Type B pancreatic cell (in vitro differentiated cells): ENCODE measurements around the gene SETDB2. TPM values are rescaled to one million over a fixed set of nuclear protein-coding genes. Genes with fewer than 3 reads are reported as not detected.
"Not testable (repeated sequence)": the region's sequence is repeated elsewhere in the genome, so short reads cannot be mapped to it uniquely, and the experiment has no call there.

Experiments
- DNase-seq: peaks from one replicate; pipeline ENCODE4 v3.0.0; 2021; ENCODE audit warnings: mixed read lengths; ENCODE audit not compliant: unreplicated experiment; ENCODE audit errors: extremely low spot score
- H3K27ac Mint-ChIP-seq: 2 replicates; pipeline ENCODE4 v1.8.0; 2021; ENCODE audit warnings: mild to moderate bottlenecking, mixed read lengths
- H3K27me3 Mint-ChIP-seq: 2 replicates; pipeline ENCODE4 v1.8.0; 2021; ENCODE audit warnings: mixed read lengths
- H3K36me3 Mint-ChIP-seq: 2 replicates; pipeline ENCODE4 v1.8.0; 2021; ENCODE audit warnings: mixed read lengths
- H3K4me1 Mint-ChIP-seq: one replicate; pipeline ENCODE4 v1.8.0; 2021; ENCODE audit warnings: mixed read lengths; ENCODE audit not compliant: unreplicated experiment
- H3K4me3 Mint-ChIP-seq: 2 replicates; pipeline ENCODE4 v1.8.0; 2021; ENCODE audit warnings: mild to moderate bottlenecking, mixed read lengths
- H3K9me3 Mint-ChIP-seq: 2 replicates; pipeline ENCODE4 v1.8.0; 2021; ENCODE audit warnings: mixed read lengths
- CTCF ChIP-seq: fragments of 200-600 bp; sonication (generic); conservative IDR thresholded peaks from 2 replicates; pipeline ENCODE4 v1.5.0; 2021; ENCODE audit warnings: antibody characterized with exemption, mild to moderate bottlenecking
- total RNA-seq: library from RNA; stranded (reverse); gene quantifications from 2 replicates; pipeline ENCODE4 v1.2.1, GENCODE V29; 2021; ENCODE audit warnings: low replicate concordance

Gene SETDB2
- total RNA-seq, 1 donor from 2014 or later: 11.8 TPM

- peak within 1 kb of the TSS; percentile 92 for H3K4me3 Mint-ChIP-seq
- H3K36me3 Mint-ChIP-seq: peaks cover 7% of the 10 kb centered on the region
- H3K27ac Mint-ChIP-seq: peak within 1 kb of the TSS; percentile 95
- peak; percentile 75 for DNase-seq
- no peaks in the 10 kb centered on the region for H3K27me3 Mint-ChIP-seq
- no peaks in the 10 kb centered on the region for H3K4me1 Mint-ChIP-seq
- H3K9me3 Mint-ChIP-seq: no peaks in the 10 kb centered on the region
- TF ChIP-seq CTCF: peak; percentile 56
Observed at GRCh38 chr13:49495783-49496762, 52.0 kb downstream of the SETDB2 start, which contains the start of gene PHF11. Gene PHF11, plus strand, starts transcription at chr13:49495953. Its CDS starts 49 bp downstream, at chr13:49496002.

GRCh38 chr13:49496837-49497236, 52.8 kb downstream of the SETDB2 start:
- H3K9me3 Mint-ChIP-seq, H3K4me1 Mint-ChIP-seq, DNase-seq, H3K27me3 Mint-ChIP-seq, H3K36me3 Mint-ChIP-seq: not testable (repeated sequence)
- Mint-ChIP-seq H3K4me3 (peak overlapping the region; percentile 71), H3K27ac (peak overlapping the region; percentile 91)

DNA sequence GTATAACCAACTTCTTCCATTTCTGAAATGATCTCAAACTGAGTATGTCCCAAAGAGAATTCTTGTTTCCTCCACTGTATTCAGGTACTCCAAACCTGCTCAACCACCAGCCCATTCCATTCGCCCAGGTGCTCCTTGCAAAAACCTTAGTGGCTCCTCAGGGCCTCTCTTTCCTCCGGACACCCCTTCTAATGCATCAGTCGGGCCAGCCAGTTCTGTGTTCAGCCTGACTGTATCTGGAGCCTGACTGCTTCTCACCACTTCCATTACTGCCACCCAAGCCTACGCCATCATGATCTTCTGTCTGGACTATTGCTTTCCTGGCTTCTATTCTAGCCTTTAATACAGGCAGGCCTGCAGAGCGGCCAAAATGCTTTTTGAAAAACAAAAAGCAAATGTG, 53.2 kb downstream of the SETDB2 start:
- Mint-ChIP-seq H3K27me3 (no peaks in the 10 kb centered on the region), H3K36me3 (peaks cover 4% of the 10 kb centered on the region), H3K9me3 (no peaks in the 10 kb centered on the region), H3K4me3 (peak overlapping the region; percentile 71), H3K4me1 (no peaks in the 10 kb centered on the region), H3K27ac (peak overlapping the region; percentile 57)
- no peak for DNase-seq
- no peak for TF ChIP-seq CTCF

DNA sequence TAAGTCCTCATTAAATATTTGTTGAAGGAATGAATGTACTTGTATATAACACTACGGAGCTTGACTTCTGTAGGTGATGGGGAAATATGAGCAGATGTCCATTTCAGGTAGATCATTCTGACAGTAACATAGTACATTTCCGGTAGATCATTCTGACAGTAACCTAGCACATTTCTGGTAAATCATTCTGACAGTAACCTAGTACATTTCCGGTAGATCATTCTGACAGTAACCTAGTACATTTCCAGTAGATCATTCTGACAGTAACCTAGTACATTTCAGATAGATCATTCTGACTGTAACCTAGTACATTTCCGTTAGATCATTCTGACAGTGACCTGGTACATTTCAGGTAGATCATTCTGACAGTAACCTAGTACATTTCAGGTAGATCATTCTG, 54.1 kb downstream of the SETDB2 start:
- H3K27me3 Mint-ChIP-seq: no peaks in the 10 kb centered on the region
- H3K27ac Mint-ChIP-seq: no peak overlapping the region
- no peak overlapping the region for H3K4me3 Mint-ChIP-seq
- H3K36me3 Mint-ChIP-seq: peaks cover 4% of the 10 kb centered on the region
- no peaks in the 10 kb centered on the region for H3K4me1 Mint-ChIP-seq
- DNase-seq: no peak
- H3K9me3 Mint-ChIP-seq: no peaks in the 10 kb centered on the region
- TF ChIP-seq CTCF: no peak

DNA sequence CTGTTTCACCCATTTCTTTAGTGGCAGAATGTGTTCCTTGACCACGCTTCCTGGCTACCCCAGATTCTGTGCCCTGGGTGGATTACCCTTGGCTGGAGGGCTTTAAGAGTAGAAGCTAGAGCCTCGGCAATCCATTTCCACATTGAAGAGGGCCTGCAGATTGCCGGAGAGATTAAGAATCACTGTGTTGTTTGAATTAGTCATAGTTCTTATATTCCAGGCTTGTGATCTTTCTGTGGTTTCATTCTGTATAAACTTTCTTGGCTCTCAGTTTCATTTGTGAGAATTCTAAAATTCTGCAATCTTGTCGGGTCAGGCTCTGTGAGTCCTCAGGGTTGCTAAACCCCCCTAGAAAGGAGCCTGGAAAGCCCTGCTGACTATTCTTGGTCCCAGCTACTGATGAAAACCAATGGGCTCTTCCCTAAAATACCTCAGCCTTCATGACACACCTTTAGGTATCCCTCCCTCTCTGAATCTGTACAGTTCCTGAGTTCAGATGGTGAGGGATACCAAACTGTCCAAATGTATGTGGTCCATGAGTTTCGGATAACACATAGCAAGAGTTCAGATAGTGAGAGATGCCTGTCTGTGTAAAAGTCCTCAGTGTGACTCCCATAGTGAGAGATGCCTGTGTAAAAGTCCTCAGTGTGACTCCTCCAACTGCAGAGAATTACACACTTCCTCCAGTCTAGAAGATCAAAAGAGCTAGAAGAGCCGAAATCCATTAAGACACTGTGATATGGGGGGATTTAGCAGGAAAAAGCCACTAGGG, 56.0 kb downstream of the SETDB2 start:
- H3K4me3 Mint-ChIP-seq: no peak overlapping the region
- H3K27me3 Mint-ChIP-seq: no peaks in the 10 kb centered on the region
- no peak overlapping the region for H3K27ac Mint-ChIP-seq

More for the DNA sequence above, 56.0 kb downstream of the SETDB2 start:
- no peak for DNase-seq
- no peaks in the 10 kb centered on the region for H3K9me3 Mint-ChIP-seq
- no peaks in the 10 kb centered on the region for H3K36me3 Mint-ChIP-seq
- no peaks in the 10 kb centered on the region for H3K4me1 Mint-ChIP-seq
- TF ChIP-seq CTCF: no peak
